GM19099 (cell line): ENCODE measurements around the gene REEP6.

Experiments used
- POLR2A ChIP-seq: IDR thresholded peaks from 3 replicates; pipeline ENCODE4 v1.6.1; 2011; ENCODE audit warnings: low read depth; ENCODE audit not compliant: insufficient read length; ENCODE audit errors: extremely low read depth

The REEP6 gene

DNA sequence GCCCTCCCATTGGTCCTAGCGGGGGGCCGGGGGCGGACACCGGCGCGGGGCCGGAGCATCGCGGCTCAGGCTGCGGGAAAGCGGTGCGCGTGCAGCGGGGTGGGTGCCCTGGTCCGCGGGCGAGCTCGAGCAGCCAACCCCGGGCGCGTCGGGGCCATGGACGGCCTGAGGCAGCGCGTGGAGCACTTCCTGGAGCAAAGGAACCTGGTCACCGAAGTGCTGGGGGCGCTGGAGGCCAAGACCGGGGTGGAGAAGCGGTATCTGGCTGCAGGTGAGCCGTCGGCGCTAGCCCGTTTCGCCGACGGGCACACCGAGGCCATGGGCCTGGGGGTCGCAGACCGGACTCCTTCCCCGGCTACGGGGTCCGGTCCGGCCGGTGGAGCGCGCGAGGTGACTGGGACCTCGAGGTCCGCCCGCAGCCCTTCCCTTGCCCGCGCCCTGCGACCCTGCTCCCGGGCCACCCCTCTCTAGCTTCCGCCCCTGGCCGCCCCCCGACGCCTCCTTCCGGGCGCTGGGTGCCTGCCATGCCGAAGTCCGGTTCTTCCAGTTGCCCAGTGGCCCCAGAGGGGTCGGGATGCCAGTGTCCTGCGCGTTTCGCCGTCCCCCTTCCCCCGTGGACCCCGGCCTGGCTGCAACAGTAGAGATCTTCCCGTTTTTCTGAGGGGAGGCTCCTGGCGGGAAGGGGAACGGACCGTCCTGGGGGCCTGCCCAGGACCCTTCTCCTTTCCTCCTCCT, at the start of gene REEP6:
Gene REEP6 (plus strand): TSS at position 68 of the 735 bp plus-strand sequence. CDS start 89 bp downstream, at position 157.
- TF ChIP-seq POLR2A: no peak

DNA sequence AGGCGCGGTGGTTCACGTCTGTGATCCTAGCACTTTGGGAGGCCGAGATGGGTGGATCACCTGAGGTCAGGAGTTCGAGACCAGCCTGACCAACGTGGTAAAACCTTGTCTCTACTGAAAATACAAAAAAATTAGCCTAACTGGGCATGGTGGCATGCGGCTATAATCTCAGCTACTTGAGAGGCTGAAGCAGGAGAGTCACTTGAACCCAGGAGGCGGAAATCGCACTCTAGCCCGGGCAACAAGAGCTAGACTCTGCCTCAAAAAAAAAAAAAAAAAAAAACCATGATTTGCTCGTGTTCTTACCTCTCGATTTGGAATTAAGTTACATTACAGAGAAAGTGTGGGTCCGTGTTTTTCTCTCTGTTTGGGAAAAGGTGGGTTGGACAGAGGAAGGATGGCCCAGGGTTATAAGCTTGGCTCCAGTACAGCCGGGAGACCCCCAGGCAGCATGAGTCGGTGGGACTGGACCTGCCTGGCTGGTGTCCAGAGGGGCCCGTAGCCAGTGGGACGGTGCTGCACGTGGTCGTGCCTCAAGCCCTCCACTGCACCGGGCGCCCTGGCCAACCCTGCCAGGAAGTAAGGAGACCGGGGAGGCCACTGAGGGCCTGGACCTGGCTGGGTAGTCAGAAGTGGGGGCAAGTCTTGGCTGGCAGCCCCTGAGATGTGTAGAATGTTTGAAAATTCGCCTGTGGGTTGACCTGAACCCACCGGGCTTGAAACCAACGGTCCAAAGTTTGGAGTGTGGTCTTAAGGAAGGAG, 49.1 kb upstream of the REEP6 start:
- TF ChIP-seq POLR2A: peak; percentile 13

DNA sequence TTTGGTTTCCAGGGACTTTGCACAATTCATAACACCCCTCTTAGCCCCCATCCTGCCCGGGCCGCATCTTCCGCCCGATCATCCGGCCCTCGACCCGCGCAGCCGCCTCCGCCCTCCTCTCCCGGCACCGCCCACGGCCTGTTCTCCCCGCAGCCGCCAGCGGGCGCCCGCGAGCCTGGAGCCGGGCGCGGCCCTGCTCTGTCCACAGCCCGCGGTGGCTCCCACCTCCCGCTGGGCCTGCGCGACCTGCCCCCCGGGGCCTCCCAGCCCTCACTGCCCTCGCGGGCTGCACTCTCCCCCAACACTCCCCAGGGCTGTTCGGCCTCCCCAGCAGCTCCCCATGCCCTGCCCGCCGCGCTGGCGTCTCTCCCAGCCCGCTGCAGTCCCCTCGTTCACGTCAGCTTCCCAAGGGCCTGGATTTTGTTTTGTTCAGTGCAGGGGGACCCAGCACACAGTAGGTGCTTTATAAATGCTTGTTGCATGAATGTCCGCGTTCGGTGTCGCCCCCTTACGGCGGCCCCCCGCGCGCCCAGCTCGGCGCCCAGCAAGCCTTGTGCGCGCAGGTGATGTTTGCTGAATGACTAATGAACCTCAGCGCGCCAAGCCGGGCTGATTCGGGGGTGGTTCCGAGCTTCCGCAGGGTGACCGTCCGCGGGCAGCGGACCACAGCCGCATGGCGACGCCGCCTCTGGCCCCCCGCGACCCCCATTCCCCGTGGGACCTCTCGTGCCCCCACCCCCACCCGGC, 45.6 kb upstream of the REEP6 start:
- TF ChIP-seq POLR2A: peak; percentile 27

DNA sequence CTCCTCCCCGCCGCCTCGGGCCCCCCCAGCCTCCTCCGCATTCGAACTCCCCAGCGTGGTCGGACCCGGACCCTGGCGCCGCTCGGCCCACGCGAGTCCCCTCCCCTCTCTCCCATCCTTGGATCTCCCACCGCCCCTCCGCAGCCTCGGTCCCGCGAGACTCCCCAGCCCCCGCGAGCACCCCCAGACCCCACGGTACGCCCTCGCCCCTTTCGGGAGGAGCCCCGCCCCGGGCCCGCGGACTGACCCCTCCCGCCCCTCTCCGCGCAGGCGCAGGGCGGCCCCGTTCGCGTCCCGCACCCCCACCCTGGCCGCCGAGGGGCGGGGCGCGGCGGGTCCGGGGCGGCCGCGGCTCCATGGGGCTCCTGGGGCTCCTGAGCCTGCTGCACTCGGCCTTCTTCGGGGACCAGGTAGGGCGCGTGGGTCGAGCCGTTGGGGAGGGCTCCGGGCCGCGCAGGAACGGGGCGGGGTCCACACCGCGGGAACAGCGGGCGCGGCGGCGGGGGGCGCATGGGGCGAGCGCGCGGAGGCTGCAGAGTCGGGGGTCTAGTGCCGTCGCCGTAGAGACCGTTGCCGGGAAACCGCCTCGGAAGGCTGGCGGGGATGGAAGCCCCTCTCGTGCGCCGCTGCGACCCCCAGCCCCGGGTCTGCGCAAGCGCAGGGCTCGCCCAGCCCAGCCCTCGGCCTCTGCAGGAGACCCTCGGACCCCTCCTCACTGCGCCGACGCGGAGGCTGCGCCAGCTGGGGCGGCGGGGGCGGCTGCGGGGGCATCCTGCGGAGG, 44.9 kb upstream of the REEP6 start:
- TF ChIP-seq POLR2A: no peak

DNA sequence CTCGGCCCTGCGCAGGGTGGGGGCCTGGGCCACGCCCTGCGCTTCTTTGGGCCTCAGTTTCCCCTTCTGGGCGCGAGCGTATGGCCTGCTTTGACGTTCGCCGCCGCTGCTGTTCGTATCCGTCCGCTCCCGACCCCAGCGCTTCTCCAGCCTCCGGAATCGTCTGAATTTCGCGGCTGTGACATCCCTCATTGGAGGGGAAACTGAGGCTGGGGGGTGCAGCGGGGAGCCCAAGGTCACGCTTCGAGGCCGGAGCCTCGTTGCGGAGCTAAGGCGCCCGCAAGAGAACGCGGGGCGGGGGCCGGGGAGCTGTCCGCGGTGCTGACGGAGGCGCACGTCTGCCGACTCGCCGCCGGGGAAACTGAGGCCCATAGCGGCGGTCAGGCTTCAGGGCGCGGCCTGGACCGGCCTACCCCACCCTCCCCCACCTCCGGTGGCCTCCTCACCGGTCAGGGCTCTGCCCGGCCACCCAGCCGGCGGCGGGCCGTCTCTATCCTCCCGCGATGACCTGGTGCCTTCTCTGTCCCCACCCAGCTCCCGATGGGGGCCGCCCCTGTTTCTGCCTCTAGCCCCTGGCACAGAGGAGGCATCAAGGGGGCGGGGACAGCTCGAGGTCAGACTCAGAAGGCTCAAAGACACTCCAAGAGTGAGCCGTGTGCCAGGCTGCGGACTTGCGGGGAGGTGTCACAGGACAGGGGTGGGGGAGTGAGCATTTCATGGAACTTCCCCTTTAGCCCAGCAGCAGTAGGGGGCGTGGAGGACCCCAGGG, 44.1 kb upstream of the REEP6 start:
- TF ChIP-seq POLR2A: no peak

DNA sequence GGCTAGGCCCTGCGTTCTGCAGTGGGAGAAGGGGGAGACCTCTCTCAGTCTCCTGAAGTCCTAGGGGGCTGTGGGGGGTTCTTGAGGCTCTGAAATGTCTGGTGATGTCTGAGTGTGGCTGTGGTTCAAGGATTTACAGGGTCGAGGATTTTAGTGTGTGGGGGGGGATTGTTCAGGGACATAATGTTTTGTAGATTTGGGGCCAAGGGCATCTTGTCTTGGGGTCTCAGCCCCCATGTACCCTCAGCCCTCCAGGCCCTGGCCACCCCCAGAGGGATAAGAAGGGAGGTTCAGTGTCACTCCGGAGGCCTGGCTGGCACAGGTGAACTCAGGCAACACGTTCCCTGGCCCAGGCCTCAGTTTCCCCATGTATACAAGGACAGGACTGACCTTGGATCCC, 43.5 kb upstream of the REEP6 start:
- no peak for TF ChIP-seq POLR2A

DNA sequence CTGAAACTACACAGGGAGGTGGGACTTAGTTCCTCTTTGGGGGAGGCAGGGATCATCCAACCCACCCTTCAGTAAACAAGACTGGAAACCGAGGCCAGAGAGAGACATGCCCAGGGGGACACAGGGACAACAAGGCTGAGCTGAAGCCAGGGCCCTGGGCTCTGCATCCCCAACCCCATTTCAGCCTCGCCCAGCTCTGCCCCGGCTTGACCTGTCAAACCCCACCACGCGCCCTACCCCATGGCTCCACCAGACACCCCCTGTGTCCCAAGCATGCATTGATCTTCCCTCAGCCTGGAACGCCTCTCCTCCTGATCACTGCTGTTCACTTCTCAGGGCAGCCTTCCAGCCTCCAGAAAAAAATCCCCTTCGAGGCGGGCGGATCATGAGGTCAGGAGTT, 43.0 kb upstream of the REEP6 start:
- no peak for TF ChIP-seq POLR2A

DNA sequence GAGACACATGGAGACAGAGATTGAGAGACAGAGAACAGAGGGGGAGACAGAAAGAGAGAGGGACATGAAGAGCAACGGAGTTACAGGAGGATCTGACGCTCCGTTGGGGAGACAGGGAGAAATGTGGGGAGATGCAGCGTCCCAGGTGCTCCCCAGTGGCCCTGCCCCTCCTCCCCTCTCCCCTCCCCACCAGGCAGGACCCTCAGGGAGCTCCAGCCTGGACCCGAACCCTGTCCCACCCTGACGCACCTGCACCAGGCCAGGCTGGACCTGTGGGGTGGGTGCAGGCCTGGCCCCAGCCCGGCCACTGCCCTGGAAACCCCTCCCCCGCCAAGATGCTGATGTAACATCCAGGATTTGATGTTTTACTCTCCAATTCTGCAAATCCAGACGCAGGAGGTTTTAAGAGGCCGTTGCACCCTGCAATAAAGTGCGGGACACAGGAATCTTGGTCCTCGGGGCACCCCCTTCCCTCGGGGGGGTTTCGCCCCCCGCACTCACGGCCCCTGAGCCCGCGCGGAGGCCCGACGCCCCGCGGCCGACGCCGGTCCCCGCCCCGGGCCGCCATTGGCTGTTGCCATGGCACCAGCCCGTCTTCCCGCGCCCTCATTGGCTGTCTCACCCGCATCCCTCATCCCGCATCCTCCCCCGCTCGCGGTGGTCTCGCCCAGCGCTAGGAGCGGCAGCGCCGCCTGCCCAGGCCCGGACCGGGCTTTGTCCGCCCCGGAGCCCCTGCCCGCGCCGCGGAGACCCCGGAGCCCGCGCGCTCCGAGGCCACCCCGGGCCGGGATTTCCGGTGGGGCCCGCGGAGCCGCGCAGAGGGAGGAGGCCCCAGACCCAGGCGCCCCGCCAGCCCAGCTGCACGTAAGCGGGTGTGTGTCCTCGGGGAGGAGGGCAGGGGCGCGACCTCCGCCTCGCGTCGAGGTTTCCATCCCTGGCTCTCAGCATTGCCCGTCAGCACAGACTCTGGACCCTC, 41.2 kb upstream of the REEP6 start, which contains the start of gene APC2:
Gene APC2 (plus strand): TSS at position 655 of the 976 bp plus-strand sequence. CDS start 2,881 bp downstream, outside the sequence.
- no peak for TF ChIP-seq POLR2A

DNA sequence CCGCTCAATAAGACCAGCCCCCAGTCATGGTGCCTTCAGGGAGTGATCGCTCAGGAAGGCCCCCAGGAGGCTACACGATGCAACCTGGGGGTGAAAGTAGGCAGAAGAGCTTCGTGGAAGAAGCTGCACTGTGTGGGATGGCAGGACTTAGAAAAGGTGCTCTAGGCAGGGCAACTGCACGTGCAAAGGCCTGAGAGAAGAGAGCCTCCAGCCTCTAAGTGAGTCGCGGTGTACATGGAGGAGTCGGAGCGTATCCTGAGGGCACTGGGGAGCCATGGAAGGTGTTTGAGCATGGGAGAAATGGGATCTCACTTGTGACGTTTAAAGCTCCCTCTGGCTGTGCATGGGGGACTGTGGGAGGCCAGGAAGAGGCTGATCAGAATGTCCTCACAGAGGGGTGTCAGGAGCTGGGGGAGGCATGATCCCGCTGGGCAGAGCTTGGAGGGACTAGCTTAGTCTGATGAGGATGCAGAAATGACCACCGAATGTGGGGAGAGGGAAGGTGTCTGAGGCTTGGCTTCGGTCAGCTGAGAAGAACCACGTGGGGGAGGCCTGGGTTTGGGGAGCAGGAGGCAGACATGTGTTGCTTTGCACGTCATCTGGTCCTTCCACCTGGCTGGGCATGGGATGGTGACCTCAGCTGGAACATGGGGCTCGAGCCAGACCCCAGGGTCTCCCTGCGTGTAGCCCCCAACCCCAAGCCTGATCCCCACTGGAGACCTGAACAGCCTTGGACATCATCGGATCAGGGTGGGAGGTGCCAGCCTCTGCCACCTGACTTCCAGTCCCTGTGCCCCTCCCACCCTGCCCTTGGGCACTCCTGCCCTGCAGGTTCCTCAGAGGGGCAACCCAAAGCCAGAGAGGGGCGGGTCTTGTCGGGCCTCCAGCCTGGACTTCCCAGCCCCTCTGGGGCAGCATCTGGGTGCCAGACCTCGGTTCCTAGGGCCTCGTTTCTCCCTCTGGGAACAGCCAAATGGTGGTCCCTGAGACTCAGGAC, 39.9 kb upstream of the REEP6 start:
- no peak for TF ChIP-seq POLR2A

DNA sequence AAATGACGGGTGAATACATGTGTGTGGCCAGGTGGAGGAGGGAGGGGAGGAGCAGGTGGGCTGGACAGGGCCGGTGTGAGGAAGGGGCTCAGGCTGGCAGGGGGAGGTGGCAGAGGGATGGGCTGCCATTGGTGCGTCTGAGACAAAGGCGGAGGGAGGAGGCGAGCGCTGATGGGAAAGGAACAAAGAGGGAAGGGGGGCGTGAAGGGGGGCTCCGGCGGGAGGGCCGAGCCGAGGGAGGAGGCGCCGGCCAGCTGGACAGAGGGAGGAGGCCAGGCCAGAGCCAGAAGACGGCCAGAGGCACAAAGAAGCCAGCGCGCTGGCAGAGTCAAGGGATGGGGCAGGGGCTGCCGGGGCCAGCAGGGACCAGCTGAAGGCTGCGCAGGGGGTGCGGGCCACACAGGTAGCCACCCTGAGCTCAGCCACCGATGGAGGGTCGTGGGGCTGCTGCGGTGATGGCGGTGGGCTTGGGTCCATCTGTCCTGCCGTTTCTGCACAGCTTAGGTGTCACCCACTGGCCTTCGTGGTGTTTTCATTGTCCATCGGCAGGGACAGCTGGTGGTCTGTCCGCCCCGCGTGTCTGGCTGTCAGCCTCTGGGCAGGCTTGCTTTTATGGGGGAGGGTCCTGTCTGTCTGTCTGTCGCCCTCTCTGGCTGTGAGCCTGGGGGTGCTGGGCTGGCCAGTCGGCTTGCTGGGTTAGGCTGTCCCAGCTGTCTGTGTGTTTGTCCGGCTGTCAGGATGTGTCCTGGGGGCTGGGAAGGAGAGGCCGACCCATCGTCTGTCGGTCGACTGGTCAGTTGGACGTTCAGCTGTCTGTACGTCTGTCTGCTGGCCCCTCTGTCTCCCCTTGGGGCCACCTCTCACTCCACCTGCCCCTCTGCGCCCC, 38.8 kb upstream of the REEP6 start:
- no peak for TF ChIP-seq POLR2A
